Stimulated activated CD4-positive, alpha-beta T cell treated with anti-CD3 and anti-CD28 coated beads, Interleukin-4, amount 100 ng/mL, for 24 hours (primary cell): ENCODE results near the gene LSAMP.
"Not testable (repeated sequence)": the region's sequence is repeated elsewhere in the genome, so short reads cannot be mapped to it uniquely, and the experiment has no call there.

Experiments used
- DNase-seq: peaks from one replicate; pipeline ENCODE4 v3.0.0-alpha.2; 2020

LSAMP gene

DNA sequence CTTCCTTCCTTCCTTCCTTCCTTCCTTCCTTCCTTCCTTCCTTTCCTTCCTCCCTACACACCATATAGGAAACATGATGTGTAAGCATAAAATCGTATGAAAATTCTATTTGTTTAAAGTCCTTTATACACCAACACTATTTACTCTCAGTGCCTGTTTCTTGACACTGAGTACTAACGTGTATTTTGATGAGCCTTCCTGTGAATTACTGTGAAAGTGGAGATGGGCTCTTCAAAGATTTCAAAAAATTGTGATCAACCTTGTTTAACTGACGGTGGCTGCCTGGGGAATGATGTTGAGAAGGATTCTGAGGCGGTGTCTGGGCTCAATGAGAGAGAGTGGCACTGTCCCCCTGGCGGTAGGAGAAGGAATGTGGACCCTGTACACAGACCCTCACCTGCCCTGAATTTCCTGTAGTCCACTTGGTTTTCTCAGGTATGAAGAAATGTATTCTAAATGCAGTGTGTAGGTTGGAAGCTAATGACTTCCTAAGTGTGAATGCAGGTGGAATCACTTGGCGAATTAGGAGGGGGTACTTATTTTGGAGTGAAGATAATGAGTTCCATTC lies 584.0 kb downstream of the LSAMP start:
- DNase-seq, result no peak

DNA sequence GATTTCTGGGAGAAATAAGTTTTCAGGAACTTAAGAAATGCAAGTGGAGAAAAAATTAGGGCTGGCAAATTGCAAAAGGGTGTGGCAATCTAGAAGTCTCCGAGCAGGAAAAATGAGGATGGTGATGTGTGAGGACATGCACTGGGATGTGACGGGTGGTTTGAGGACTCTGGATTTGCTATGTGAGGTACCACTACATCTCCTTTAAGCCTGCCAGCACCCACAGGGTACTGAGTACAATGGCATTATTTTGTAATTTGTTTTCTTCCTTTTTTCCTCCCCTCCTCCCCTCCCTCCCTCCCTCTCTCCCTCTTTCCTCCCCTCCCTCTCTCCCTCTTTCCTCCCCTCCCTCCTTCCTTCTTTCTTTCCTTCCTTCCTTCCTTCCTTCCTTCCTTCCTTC lies 584.5 kb downstream of the LSAMP start:
- DNase-seq, result no peak

DNA sequence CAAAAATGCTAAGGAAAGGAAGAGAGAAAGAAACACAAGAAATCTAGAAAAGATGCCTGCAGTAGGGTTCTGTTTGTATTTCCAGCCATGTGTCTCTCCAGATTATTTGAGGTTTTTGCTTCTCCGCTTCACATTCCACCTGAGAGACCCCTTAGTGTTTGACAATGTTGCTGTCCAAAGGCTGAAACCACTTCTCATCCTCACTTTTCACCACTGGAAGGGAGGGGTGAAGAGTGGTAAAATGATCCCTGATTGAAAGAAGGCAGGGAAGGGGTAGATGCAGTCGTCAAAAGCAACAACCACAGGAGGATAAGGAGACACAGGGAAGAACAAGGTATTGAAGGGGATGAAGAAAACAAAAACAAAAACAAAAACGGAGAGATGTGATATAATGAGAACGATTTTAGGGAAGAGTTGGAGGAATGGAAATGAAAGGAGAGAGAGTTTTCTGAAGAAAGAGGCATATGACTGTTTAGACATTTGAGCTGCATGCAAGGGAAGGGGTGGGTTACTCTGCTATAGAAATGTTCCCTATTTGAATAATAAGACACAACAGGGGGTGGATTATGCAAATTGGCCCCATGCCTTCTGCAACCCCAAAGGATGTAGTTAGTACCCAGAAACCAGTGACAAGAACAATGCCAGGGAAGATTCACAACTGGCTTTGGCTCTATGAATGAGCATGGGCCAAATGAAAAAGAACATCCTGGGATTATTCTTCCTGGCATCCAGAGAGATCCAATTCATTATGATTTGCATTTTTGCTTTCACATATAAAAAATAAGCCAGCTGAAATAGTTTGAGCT lies 586.1 kb downstream of the LSAMP start:
- DNase-seq, result no peak

DNA sequence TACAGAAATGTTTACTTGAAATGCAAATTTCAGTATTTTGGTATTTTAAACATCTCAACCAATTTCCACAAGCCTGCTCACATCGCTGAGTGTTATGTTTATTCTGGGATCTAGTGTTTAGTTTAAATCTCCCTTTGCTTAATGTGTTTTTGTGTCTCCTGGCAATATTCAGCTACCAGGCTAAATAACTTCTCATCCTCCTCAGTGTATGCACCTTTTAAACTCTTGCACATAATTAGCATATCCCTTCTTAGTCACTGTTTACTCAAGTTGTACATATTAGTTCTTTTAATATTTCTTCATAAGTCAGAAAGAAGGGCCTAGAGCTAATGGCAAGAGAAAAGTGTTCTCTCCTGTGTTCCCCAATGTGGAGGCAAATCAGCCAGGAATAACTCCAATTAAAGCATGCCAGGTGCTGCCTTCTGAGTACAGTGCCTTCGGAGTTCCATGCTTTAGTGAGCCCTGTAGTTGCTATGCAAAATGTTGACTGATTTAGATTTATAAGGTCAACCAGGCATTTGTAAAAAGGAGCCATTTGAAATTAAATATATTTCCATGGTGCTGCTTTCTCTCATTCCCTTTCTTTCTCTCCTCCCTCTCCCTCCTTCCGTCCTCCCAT lies 587.7 kb downstream of the LSAMP start:
- DNase-seq, result no peak

DNA sequence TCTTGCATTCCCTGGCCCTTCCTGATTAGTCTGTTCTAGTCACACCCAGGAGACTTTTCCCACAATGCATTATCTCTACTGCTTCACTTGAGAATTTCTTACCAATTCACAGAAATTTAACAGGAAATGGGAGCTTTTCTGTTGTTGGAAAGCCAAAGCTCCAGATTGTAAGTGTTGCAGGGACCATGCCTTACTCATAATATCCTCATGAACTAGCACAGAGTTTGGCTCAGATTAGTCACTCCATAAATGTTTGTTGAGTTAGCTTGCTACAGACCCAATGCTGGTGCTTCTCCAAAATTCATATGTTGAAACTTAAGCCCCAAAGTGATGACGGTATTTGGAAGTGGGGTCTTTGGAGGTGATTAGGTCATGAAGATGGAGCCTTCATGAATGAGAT lies 589.4 kb downstream of the LSAMP start:
- DNase-seq, result no peak

DNA sequence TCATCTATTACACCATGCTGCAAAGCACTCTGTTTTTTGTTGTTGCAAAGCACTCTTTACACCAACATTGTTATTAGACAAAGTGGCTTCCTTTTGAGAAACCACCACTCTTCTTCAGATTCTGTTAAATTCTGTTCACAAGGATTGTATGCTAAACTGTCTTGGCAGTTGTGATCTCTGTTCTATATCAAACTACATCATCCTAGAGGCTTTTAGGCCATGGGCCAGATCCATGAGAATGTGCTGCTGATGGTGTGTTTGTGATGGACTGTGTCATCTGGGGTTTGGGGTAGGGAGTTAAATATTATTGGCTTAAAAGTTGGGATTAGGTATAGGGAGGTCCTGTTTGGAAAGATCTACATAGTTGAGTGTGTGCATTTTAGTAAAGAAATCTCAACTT lies 592.2 kb downstream of the LSAMP start:
- no peak for DNase-seq

DNA sequence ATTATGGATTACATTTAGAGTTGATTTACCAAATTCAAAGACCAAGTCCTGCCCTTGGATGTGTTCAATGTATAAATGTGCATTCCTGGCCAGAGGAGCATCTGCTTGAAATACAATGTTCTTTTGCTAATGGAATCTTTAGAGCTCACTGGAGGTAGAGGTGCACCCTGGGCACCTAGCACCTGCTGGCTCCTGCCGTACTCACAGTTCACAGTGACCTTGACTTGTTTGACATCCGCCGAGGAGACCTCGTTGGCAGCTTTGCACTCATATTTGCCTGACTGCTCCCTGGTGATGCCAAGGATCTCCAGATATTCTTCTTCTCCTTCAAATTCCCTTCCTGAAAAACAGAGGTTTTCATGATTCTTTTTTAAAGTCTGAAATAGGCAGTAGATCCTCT lies 593.0 kb downstream of the LSAMP start:
- no peak for DNase-seq

DNA sequence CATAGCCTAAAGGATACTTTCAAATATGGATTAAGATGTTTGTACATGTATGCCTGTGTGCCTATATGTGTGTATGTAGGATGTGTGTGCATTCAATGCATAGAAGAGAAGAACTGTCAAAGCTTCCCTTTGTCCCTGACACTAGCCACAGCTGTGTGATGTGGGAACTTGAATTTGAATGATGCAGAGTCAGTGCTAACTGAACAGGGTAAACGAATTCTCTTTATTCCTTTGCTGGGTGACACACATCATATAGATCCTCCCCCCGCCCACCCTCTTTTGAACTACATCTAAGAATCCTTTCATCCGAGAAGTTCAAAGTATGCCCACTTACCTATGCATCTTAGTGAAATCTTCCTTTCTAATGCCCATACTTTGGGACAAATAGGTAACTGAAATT lies 593.7 kb downstream of the LSAMP start:
- no peak for DNase-seq

DNA sequence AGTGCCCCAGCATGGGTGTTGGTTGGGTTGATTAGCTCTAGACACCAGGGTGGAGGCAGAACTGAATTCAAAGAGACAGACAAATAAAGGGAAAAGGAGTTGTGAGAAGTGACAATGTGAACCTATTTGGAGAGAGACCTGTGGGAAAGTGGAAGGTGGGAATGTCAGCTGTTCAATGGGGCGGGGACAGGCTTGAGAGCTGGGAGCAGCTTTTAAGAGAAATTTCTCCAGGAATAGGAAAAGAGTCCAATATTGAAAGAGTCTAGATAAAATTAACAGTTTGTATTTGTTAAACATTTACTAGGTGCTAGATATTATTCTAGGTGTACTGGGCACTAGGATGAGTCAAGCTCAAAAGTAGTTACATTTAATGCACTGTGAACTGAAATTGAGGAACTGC lies 596.6 kb downstream of the LSAMP start:
- no peak for DNase-seq

DNA sequence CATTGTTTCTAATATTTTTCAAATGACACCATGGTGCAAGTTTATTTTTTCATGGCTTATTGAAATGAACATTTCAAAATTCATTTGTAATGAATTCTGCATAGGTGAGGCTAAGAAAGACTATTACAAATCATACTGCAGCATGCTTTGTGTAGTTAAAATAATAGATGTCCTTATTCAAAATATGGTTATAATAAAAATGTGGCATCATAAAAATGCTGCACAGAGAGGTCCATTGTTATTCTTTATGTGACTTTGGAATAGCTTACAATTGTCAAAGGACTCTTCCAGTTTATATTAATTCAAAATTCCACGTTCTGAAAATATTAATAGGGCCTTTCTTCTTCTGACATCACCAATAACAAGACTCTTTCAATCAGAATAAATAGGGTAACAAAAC lies 599.3 kb downstream of the LSAMP start:
- DNase-seq, result no peak

DNA sequence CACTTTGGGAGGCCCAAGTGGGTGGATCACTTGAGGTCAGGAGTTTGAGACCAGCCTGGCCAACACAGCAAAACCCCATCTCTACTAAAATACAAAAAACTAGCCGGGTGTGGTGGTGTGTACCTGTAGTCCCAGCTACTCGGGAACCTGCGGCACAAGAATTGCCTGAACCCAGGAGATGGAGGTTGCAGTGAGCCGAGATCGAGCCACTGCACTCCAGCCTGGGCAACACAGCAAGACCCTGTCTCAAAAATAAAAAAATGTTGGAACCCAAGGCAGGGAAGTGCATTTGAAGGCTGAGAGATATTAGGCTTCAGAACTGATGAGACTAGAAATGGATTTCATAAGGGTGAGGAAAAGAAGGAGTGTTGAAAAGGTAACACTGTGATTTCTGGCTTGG lies 600.6 kb downstream of the LSAMP start:
- not testable (repeated sequence) for DNase-seq

DNA sequence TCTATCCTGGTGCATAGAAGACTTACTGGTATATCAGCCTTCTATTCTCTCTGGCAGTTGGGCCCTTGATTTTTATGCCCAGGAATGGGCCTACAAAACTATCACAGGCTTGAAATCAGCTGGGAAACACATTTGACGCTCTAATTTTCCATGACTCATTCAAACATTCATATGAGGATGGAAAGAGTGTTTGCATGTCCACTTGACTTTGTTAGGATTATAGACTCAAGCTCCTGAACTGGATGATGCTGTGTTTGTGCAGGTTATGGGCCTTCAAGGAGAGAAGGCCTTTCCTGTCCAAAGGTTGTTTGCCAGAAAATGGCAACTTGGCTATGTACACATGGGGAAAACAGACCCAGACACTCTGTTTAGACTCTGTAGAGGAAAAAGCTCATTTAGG lies 602.1 kb downstream of the LSAMP start:
- DNase-seq, result no peak

DNA sequence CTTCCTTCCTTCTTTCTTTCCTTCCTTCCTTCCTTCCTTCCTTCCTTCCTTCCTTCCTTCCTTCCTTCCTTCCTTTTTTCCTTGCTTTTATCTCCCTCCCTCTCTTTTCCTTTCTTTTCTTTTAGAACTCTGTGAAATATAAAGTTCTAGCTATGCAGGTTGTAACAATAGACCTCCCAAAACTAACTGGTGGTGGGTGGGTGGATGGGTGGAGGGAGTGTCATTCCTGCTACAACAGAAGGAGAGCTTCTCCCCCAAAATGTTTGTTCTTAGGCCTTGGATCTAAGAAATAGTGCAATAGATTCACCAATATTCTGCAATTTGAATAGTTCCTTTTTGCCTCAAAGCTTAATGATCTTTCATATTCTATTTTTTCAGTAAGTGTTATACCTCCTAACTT lies 606.0 kb downstream of the LSAMP start:
- DNase-seq, result no peak

DNA sequence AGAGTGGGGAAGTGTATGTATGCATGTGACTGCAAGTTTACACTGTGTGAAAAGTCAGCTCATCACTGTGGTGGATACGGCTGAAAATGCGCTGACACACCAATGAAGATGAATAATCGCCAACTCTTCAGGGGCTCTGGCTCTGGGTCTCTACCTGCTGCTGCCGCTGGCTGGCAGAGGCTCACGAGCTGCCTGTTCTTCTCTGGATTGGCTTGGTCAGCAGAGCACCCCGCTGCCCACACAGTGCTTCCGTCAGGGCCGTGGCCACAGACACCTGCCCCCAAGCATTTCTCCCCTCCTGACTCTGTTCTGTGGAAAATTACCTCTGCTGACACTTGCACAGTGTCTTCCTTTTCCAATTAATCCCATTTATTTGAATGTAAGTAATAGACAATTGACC lies 606.5 kb downstream of the LSAMP start:
- no peak for DNase-seq

DNA sequence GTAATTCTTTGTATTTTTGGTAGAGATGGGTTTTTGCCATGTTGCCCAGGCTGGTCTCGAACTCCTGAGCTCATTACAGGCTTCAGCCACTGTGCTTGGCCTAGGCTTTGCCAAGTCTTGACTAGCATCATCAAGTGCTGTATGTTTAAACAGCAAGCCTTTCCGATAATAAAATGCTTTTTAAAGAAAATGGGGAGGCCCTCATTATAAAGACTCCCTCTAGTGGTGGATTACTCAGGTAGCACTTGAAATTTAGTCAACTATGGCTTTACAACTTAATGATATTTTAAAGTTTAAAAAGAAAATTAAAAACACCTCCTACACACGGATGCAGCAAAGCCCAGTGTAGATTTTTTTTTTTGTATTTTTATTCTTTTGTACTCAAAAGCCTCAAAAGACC lies 608.3 kb downstream of the LSAMP start:
- DNase-seq, result no peak

DNA sequence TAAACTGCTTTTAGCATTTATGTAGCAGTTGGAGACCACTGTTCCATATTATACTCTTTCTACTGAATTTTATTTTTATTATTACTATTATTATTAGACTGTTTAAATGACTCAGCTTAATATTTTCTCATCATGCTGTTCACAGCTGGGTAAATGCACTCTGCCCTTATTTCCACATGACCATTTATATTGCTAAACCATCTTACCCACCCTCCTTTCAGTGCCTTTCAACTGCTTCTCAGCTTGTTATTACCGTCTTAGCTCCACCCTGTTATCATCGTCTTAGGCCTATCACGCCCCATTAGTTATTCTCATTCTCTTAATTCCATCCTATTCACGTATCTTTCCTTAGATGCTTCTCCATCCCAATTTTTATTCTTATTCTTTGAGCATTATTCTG lies 609.3 kb downstream of the LSAMP start:
- DNase-seq, result no peak

DNA sequence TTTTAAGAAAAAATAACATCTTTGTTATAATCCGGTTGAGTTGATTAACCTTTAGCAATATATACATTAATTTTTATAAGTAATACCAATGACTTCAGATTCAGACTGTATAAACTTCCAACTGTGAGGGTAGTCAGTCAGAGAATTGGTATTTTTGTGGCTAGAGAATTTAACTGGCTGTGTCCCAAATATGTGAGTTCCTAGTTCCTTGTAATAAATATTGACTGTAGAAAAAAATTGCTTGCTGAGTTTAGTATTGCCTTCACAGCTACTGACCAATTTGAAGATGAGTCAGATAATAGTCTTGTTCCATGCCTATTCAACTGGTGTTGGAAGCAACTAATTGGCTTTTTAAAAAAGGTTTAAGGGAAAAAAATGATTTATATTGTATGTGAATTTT lies 611.2 kb downstream of the LSAMP start:
- DNase-seq, result no peak

DNA sequence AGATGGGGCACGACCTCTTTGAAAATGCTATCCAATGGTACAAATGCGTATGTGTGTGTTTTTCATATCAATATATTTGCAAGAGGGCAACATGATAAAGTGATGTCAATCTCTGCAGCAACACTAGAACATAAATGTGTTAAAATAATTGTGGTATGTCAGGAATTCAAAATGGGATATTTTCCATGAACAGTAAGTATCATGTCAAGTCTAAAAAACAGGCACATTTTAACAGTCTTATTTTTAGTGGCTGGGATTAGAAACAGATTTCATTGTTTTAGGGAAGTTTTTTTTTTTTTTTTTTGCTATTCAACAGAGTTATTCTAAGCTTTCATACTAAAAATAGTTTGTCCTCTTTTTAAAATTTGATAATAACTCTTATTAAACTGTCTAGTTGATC lies 612.2 kb downstream of the LSAMP start:
- no peak for DNase-seq

DNA sequence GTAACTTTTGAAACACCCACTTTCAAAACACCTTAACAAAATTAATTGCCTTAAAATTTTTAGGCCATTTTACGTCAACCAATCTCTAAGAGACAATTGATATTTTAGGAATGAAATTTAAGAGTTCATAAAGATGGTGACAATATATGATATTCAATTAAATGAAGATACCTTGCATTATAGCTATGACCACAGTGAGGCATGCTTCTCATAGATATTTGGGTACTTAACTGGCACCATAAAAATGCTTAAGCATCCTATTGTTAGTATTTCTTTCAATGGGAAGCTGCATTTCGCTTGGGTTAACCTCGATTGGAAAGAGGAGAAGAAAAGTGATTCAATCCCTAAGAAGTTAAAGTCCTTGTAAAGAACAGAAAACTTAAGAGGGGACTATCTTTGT lies 613.0 kb downstream of the LSAMP start:
- no peak for DNase-seq

DNA sequence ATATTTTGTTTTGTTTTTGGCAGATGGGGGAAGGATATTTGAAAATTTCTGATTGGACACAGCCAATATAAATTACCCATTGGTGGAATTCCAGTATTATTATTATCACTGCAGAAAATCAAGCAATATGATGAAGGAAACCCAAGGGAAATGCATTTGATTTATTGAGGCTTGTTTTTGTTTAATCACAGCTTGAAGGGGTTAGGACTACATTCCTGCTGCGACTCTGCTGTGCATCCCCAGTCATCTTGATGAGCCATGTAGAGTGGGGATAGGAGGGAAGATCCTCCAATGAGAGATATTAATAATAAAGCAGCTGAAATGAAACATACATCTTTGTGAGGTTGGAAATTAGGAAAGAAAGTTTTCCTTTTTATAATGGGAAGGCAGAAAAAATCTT lies 613.4 kb downstream of the LSAMP start:
- DNase-seq, result no peak

DNA sequence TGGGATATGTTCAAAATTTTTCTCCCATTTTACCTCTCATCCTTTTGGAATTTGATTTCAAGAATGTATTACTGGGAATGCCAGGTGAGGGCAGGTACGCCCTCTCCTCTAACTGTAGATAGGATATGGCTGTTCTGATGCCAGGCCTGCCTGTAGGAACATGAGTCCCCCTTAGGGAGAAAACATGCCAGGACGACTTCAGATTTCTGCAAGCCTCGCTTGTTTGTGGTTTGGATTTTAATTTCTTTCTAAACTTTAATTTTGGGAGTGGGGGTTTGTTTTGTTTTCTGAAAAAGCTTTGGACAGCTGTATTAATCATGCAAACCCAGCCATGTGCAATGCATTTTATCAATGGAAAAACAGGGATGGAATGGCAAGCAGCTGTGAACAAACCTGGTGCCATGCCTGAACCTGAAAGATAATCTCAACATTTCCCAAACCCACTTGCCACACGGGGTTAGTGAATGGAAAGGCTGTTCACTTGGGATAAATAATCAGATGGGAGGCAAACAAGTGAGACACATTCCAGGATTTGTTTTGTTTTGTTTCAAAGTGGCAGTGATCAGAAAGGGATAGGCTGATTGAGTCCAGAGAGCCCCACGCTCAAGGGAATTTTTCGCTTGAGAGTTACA lies 614.4 kb downstream of the LSAMP start:
- no peak for DNase-seq

DNA sequence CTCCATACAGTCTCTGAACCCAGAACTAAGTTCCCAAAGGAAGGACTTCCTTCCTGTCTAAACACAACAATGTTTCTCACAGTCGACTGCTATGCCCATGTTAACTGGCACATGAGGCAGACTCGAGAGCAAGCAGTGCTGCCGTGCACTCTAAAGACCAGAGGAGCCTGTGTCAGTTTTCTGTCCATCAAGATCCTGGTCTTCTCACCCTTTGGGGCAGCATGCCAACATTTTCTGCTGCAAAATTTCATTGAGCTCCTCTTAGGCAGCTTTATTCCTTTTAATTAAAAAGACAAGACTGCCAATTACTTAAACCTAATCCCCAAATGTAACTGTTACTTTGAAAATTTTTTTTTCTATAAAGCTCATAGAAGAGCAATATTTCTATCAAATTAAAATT lies 616.9 kb downstream of the LSAMP start:
- no peak for DNase-seq

DNA sequence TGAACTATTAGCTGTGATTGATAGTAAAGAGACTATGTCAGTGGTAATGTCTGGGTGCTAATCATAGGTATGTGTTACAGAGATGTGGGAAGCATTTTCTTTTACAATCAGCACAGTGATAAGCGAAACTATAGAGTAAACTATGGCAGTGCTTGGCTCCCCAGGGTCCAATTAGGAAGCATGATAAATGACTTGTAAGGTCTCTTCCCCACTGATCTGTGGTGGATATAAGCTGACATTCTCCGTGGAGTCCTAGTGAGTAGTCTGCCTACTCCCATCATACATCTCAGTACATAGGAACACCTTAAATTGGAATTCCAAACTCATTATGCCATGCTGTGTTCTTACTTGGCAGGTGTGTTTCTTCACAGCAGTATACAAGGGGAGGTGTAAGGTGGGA lies 617.8 kb downstream of the LSAMP start:
- no peak for DNase-seq

DNA sequence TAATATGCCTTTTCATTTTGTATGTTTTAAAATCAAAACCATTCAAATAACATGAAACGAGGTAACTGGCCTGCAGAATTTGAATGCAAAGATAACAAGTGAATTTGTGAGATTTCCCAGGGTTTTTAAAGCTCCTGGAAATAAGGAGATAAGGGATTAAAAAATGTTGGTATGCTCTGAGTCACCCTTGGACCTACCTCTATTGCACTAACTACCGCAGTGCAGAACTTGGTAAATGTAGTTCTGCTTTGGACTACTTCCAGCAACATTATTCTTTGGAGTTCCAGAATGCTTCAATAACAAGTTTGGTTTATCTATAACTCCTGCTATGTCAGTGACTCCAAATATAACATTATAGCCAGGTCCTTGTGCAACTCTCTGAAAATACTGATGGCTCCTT lies 620.2 kb downstream of the LSAMP start:
- DNase-seq, result no peak
